HEK293T (cell line): ENCODE data around the gene ZNF622.

Source experiments
- BHLHE40 ChIP-seq: fragments of 450-650 bp; IDR thresholded peaks from 2 replicates; pipeline ENCODE4 v1.6.1; 2016; ENCODE audit warnings: mild to moderate bottlenecking, moderate library complexity, borderline replicate concordance
- FOXA1 ChIP-seq: fragments of 450-650 bp; IDR thresholded peaks from 2 replicates; pipeline ENCODE4 v1.6.1; 2016; ENCODE audit warnings: mild to moderate bottlenecking
- HDGF ChIP-seq: fragments of 450-650 bp; IDR thresholded peaks from 2 replicates; pipeline ENCODE4 v1.6.1; 2017; ENCODE audit warnings: antibody characterized with exemption, borderline replicate concordance
- SP1 ChIP-seq: fragments of 450-650 bp; IDR thresholded peaks from 2 replicates; pipeline ENCODE4 v1.6.1; 2017
- SUZ12 ChIP-seq: fragments of 450-650 bp; IDR thresholded peaks from 2 replicates; pipeline ENCODE4 v1.6.1; 2016; ENCODE audit warnings: mild to moderate bottlenecking

GRCh38 chr5:16450163-16450562 is 15.4 kb downstream of the ZNF622 start:
- TF ChIP-seq FOXA1 (no peak), BHLHE40 (no peak), HDGF (no peak), SUZ12 (no peak), SP1 (no peak)
